MCF 10A (cell line): Measurements from ENCODE around the gene CRYL1. TPM values are rescaled to one million over a fixed set of nuclear protein-coding genes. Genes with fewer than 3 reads are reported as not detected.

Source experiments
- BruUV-seq: library from RNA; stranded (reverse); fragments of 400-500 nt; replicated peaks from 2 replicates; lab custom pipeline; 2021; lab: Mats Ljungman, UMichigan
- CTCF ChIA-PET: fragments of 300-600 bp; sonication (Branson Sonifier 250); formaldehyde crosslinking; extraction: SDS; loops from one replicate; lab custom pipeline; 2021; ENCODE audit warnings: antibody characterized with exemption, inconsistent platforms; lab: Yijun Ruan, JAX
- POLR2A ChIA-PET: fragments of 300-600, 350-650 bp; sonication (Branson Sonifier 250); formaldehyde crosslinking; extraction: SDS; loops from one replicate; lab custom pipeline; 2020; ENCODE audit warnings: antibody characterized with exemption, inconsistent platforms; lab: Yijun Ruan, JAX
- DNase-seq: peaks from one replicate; pipeline ENCODE4 v3.0.0-alpha.2; 2018; ENCODE audit not compliant: unreplicated experiment
- H3K27ac Mint-ChIP-seq: one replicate; pipeline ENCODE4 v1.8.0; 2022; ENCODE audit warnings: mild to moderate bottlenecking, low read depth, mixed read lengths; ENCODE audit not compliant: unreplicated experiment
- H3K27me3 Mint-ChIP-seq: one replicate; pipeline ENCODE4 v1.8.0; 2022; ENCODE audit warnings: mixed read lengths; ENCODE audit not compliant: insufficient read depth, unreplicated experiment
- H3K36me3 Mint-ChIP-seq: one replicate; pipeline ENCODE4 v1.8.0; 2022; ENCODE audit warnings: mild to moderate bottlenecking, moderate library complexity, mixed read lengths; ENCODE audit not compliant: insufficient read depth, unreplicated experiment
- H3K4me1 Mint-ChIP-seq: one replicate; pipeline ENCODE4 v1.8.0; 2022; ENCODE audit warnings: mixed read lengths; ENCODE audit not compliant: insufficient read depth, unreplicated experiment
- H3K4me3 Mint-ChIP-seq: one replicate; pipeline ENCODE4 v1.8.0; 2022; ENCODE audit warnings: mild to moderate bottlenecking, moderate library complexity, mixed read lengths; ENCODE audit not compliant: unreplicated experiment
- H3K9me3 Mint-ChIP-seq: one replicate; pipeline ENCODE4 v1.8.0; 2022; ENCODE audit warnings: mixed read lengths; ENCODE audit not compliant: unreplicated experiment
- intact Hi-C: fragments of 100-400 bp; cut with micrococcal nuclease; formaldehyde crosslinking; loops from 2 replicates; pipeline ENCODE4 v1.14.1; 2022
- total RNA-seq: library from RNA; stranded (reverse); gene quantifications from 2 replicates; pipeline ENCODE4 v1.2.3, GENCODE V29; 2022
- TF ChIP-seq, protein P1 (sequence below): fragments of 200-600 bp; IDR thresholded peaks from one replicate; pipeline ENCODE4 v1.8.0; 2022; ENCODE audit warnings: antibody characterized with exemption, mild to moderate bottlenecking; ENCODE audit not compliant: unreplicated experiment

Gene CRYL1
- total RNA-seq, 1 experiment from 2014 or later, result 15.1 TPM

DNA sequence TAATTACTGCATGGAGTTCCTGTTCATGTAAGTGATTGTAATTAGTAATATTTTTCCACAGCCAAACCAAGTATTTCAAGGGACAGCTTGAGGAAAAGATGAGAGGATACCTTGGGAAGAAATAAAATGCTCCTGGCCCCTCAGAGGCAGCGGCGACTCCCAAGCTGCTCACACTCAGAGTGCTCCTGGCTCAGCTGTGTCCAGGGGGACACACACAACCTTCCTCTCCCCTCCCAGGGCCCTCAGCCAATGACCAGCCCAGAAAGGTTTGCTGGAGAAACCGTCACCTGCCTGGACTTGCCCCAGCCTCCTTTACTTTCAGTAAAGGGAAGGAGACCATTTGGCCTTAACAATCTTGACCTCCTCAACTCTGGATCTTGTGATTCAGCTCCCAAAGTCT is 51.1 kb downstream of the CRYL1 start:
- POLR2A ChIA-PET, result no interaction called here
- CTCF ChIA-PET, result interaction anchor here (0.8 to 0.9 kb wide), 2 partner anchors 14 to 18 kb away, joined by 3 read pairs; no protein-coding TSS in a partner anchor

DNA sequence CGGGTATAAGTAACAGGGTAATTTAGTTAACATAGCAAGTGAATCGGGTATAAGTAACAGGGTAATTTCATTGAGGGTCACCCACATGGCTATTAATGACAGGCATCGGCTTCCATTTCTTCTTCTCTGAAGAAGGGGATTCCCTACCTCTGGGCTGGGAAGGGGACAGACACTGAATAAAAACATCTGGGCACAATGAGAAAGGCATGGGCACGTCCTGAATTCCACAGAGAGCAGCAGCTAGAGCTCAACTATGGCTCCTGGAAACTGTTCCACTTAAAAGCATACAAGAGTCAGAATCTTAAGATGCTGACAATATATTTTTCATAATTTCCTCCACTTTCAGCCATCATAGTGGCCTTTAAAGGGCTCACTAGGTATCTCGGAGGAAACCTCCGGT is 51.8 kb downstream of the CRYL1 start:
- BruUV-seq, result no TSS peak
- Mint-ChIP-seq H3K36me3 (peaks cover 5% of the 10 kb centered on the region), H3K4me3 (no peak overlapping the region), H3K27ac (no peak overlapping the region), H3K9me3 (no peaks in the 10 kb centered on the region), H3K4me1 (no peaks in the 10 kb centered on the region), H3K27me3 (no peaks in the 10 kb centered on the region)
- CTCF ChIA-PET, result interaction anchor here (0.5 to 0.9 kb wide), 2 partner anchors 13 to 450 kb away, joined by 3 read pairs; no protein-coding TSS in a partner anchor
- intact Hi-C loops, result no loop called here
- TF ChIP-seq, protein P1, sequence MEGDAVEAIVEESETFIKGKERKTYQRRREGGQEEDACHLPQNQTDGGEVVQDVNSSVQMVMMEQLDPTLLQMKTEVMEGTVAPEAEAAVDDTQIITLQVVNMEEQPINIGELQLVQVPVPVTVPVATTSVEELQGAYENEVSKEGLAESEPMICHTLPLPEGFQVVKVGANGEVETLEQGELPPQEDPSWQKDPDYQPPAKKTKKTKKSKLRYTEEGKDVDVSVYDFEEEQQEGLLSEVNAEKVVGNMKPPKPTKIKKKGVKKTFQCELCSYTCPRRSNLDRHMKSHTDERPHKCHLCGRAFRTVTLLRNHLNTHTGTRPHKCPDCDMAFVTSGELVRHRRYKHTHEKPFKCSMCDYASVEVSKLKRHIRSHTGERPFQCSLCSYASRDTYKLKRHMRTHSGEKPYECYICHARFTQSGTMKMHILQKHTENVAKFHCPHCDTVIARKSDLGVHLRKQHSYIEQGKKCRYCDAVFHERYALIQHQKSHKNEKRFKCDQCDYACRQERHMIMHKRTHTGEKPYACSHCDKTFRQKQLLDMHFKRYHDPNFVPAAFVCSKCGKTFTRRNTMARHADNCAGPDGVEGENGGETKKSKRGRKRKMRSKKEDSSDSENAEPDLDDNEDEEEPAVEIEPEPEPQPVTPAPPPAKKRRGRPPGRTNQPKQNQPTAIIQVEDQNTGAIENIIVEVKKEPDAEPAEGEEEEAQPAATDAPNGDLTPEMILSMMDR, result no peak
- POLR2A ChIA-PET, result no interaction called here
- DNase-seq, result no peak

More for the DNA sequence above, 51.1 kb downstream of the CRYL1 start:
- intact Hi-C loops, result no loop called here
- Mint-ChIP-seq H3K4me3 (no peak overlapping the region), H3K27ac (no peak overlapping the region), H3K36me3 (peaks cover 5% of the 10 kb centered on the region), H3K27me3 (no peaks in the 10 kb centered on the region), H3K4me1 (no peaks in the 10 kb centered on the region), H3K9me3 (no peaks in the 10 kb centered on the region)
- BruUV-seq, result no TSS peak
- TF ChIP-seq, protein P1, result no peak
- no peak for DNase-seq

GRCh38 chr13:20473139-20473538 is 52.5 kb downstream of the CRYL1 start:
- BruUV-seq, result no TSS peak
- H3K36me3 Mint-ChIP-seq, result peaks cover 5% of the 10 kb centered on the region
- ChIA-PET POLR2A (no interaction called here), CTCF (interaction anchor here (1.1 to 1.3 kb wide), 2 partner anchors 23 to 281 kb away, joined by 3 read pairs; no protein-coding TSS in a partner anchor)
- H3K4me1 Mint-ChIP-seq, result no peaks in the 10 kb centered on the region
- H3K27me3 Mint-ChIP-seq, result no peaks in the 10 kb centered on the region
- H3K4me3 Mint-ChIP-seq, result no peak overlapping the region
- H3K27ac Mint-ChIP-seq, result no peak overlapping the region
- TF ChIP-seq, protein P1, result no peak
- DNase-seq, result no peak
- H3K9me3 Mint-ChIP-seq, result no peaks in the 10 kb centered on the region
- intact Hi-C loops, result no loop called here

- CTCF ChIA-PET, result interaction anchor here (0.8 to 1.3 kb wide), 3 partner anchors 22 to 280 kb away, joined by 3 to 4 read pairs (median 3); no protein-coding TSS in a partner anchor
- H3K27me3 Mint-ChIP-seq, result no peaks in the 10 kb centered on the region
- POLR2A ChIA-PET, result no interaction called here
- peaks cover 5% of the 10 kb centered on the region for H3K36me3 Mint-ChIP-seq
- TF ChIP-seq, protein P1, result no peak
- no peak for DNase-seq
- H3K9me3 Mint-ChIP-seq, result no peaks in the 10 kb centered on the region
- H3K27ac Mint-ChIP-seq, result no peak overlapping the region
- no TSS peak for BruUV-seq
- H3K4me1 Mint-ChIP-seq, result no peaks in the 10 kb centered on the region
- intact Hi-C loops, result no loop called here
- H3K4me3 Mint-ChIP-seq, result no peak overlapping the region
Measured at GRCh38 chr13:20472531-20472930, 53.1 kb downstream of the CRYL1 start.
